Prostate gland (tissue), 2 donors: ENCODE results near the gene GABRD. TPM values are rescaled to one million over a fixed set of nuclear protein-coding genes. Genes with fewer than 3 reads are reported as not detected.

ENCODE experiments used
- DNase-seq: peaks from one replicate; pipeline ENCODE4 v3.0.0-alpha.2; 2019; ENCODE audit warnings: low spot score
- H3K27ac ChIP-seq, 2 donors: fragments of 200-600 bp; sonication (generic); 2 replicates each; pipeline ENCODE4 v1.5.1; 2017 to 2019
- H3K27me3 ChIP-seq: fragments of 200-600 bp; sonication (generic); replicated peaks from 2 replicates; pipeline ENCODE4 v1.5.1; 2019; ENCODE audit not compliant: insufficient read depth
- H3K36me3 ChIP-seq, 2 donors: fragments of 200-600 bp; sonication (generic); 1 replicate in 1 of 2; 2 replicates in 1 of 2; pipeline versions ENCODE4 v1.5.1 to v1.8.1; 2017 to 2019
- H3K4me1 ChIP-seq: fragments of 200-600 bp; sonication (generic); replicated peaks from 2 replicates; pipeline ENCODE4 v1.5.1; 2019
- H3K4me3 ChIP-seq, 2 donors: fragments of 200-600 bp; sonication (generic); 2 replicates each; pipeline ENCODE4 v1.5.1; 2017 to 2019
- H3K9me3 ChIP-seq: fragments of 200-600 bp; sonication (generic); 2 replicates; pipeline ENCODE4 v1.5.1; 2017
- POLR2A ChIP-seq: fragments of 450-650 bp; IDR thresholded peaks from one replicate; pipeline ENCODE4 v1.6.1; 2016; ENCODE audit warnings: antibody characterized with exemption, mild to moderate bottlenecking
- POLR2AphosphoS5 ChIP-seq: sonication (generic); formaldehyde crosslinking; IDR thresholded peaks from one replicate; pipeline ENCODE4 v1.6.1; 2017; ENCODE audit warnings: antibody characterized with exemption
- whole genome bisulfite sequencing: methylation state at CpG from one replicate; pipeline ENCODE4 v1.1.5; 2018; 5-methylcytosine and 5-hydroxymethylcytosine counted together
- intact Hi-C: fragments of 100-400 bp; cut with DNase I; formaldehyde crosslinking; loops from one replicate; pipeline ENCODE4 v1.14.2; 2022
- total RNA-seq, 2 donors: library from RNA; depleted of rRNA; stranded (reverse); fragments of >200 nt; gene quantifications; one replicate each; pipeline ENCODE4 v1.1.0, GENCODE V29; 2016
- TF ChIP-seq, protein P1 (sequence below), 4 experiments: fragments of 200-600 bp in 2 of 4; fragments of 450-650 bp in 2 of 4; sonication (generic) in 2 of 4; IDR thresholded peaks; 1 replicate in 3 of 4; 2 replicates in 1 of 4; pipeline ENCODE4 v1.5.1; 2016 to 2019; ENCODE audit warnings: antibody characterized with exemption in 4 of 4, mild to moderate bottlenecking in 2 of 4, moderate library complexity in 2 of 4

The GABRD gene
- total RNA-seq, 2 donors from 2014 or later = 0.32 to 7.6 TPM

DNA sequence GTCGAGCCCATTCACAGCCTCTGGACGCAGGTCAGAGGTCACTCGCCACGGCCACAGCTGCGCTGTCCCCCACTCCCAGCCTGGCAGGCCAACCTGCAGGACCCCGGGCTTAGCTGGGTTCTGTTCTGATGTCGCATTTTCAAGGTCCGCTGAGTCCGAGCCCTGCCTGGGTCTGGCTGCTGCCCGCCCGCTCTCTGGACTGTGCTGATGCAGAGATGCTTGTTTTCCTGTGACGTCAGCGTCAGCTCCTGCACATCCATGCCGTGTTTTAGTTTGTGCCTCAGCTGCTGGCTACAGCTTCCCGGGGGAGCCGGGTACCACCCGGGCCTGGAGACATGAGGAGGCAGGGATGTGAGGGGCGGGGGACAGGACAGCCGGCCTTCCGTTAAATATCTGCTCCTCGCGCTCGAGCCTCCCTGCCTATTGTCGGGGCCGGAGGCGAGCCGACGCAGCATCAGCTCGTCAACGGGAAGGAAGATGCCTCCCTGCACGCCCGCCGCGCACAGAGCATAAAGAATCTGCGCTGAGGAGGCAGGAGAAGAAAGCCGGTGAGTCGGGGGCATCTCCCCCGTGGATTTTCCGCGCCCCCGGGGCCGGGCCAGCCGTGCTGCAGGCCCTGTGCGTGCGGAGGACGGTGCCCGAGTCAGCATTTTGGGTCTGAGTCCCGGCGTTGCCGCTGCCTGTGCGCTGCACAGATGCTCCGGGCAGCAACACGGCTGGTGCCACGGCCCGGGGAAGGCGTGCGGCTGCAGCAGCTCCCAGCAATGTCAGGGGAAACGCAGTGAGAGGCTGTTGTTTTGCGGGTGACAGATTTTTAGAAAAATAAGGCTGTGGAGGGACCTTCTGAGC is 54.5 kb downstream of the GABRD start:
- no peak for DNase-seq
- Histone ChIP-seq H3K27me3 (no peaks in the 10 kb centered on the region), H3K9me3 (no peaks in the 10 kb centered on the region), H3K4me3 (no peak overlapping the region), H3K27ac (no peak overlapping the region), H3K4me1 (no peaks in the 10 kb centered on the region), H3K36me3 (no peaks in the 10 kb centered on the region)
- TF ChIP-seq POLR2A = no peak
- no peak for TF ChIP-seq POLR2AphosphoS5
- TF ChIP-seq, protein P1, sequence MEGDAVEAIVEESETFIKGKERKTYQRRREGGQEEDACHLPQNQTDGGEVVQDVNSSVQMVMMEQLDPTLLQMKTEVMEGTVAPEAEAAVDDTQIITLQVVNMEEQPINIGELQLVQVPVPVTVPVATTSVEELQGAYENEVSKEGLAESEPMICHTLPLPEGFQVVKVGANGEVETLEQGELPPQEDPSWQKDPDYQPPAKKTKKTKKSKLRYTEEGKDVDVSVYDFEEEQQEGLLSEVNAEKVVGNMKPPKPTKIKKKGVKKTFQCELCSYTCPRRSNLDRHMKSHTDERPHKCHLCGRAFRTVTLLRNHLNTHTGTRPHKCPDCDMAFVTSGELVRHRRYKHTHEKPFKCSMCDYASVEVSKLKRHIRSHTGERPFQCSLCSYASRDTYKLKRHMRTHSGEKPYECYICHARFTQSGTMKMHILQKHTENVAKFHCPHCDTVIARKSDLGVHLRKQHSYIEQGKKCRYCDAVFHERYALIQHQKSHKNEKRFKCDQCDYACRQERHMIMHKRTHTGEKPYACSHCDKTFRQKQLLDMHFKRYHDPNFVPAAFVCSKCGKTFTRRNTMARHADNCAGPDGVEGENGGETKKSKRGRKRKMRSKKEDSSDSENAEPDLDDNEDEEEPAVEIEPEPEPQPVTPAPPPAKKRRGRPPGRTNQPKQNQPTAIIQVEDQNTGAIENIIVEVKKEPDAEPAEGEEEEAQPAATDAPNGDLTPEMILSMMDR (IDR thresholded peaks at IDR 0.05) = no peak
- WGBS = 64% methylated on average over 58 of the region's 59 CpGs
- intact Hi-C loops = no loop called here

DNA sequence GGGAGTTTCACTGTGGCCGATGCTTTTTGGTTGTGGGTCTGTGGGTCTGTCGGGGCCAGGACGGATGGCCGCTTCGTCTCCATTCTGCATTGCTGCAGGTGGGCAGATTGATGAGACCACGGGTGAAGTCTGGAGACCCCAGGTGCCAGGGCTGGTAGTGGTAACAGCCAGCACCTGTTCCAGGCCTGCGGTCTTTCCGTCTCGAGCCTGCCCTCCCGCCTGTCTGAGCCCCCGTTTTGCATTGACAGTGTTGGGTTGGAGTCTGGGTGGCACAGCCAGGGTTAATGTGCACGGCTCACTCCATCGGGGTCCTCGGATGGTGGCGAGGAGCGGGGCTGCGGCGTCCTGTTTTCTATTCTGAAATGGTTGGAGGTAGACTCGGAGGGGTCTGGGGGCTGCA is 55.3 kb downstream of the GABRD start:
- Histone ChIP-seq H3K27ac (no peak overlapping the region), H3K27me3 (no peaks in the 10 kb centered on the region), H3K4me3 (no peak overlapping the region), H3K4me1 (no peaks in the 10 kb centered on the region), H3K36me3 (no peaks in the 10 kb centered on the region), H3K9me3 (no peaks in the 10 kb centered on the region)
- no peak for DNase-seq
- TF ChIP-seq, protein P1 (IDR thresholded peaks at IDR 0.05) = no peak
- TF ChIP-seq POLR2AphosphoS5 = no peak
- TF ChIP-seq POLR2A = no peak
- intact Hi-C loops = no loop called here
- 81% methylated on average over 19 of the region's 19 CpGs for WGBS

DNA sequence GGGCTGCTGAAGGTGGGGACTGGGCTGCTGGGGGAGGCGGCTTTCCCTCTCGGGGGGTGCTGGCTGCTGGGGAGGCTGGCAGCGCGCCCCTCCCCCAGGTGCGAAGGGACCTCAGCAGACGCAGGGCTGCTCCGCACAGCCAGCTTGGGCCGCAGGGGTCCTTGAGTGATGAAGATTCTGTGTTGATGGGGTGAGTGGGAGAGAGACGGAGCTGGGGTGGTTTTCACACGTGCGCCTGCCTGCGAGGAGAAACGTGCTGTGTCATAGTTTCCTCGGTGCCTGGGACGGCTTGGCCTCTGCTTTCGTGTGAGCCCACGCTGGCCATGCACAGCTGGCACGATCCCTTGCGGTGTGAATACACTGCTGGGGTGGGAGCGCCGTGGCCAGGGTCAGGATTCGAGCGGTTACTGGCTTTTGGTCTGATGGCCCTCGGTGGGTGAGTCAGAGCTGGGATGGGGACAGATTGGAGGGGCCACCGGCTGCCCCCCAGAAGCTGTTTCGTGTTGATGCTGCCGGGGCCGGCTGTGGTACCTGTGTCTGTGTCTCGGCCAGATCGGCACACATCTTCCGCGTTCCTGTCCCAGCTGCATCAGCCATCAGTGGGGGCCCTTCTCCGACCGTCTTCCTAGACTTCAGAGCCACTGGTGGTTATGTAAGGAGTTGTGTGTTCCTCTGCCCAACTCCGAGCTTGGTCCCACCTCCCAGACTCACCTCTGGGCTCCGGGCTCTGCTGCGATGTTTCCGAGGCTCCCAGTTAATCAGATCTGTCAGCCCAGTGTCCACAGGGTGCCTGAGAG is 56.0 kb downstream of the GABRD start:
- no peak overlapping the region for H3K27ac ChIP-seq
- no peak overlapping the region for H3K4me3 ChIP-seq
- no peaks in the 10 kb centered on the region for H3K9me3 ChIP-seq
- no peak for DNase-seq
- no peaks in the 10 kb centered on the region for H3K4me1 ChIP-seq
- 82% methylated on average over 38 of the region's 38 CpGs for WGBS
- H3K36me3 ChIP-seq = no peaks in the 10 kb centered on the region
- TF ChIP-seq POLR2A (no peak), POLR2AphosphoS5 (no peak)
- TF ChIP-seq, protein P1 (IDR thresholded peaks at IDR 0.05) = no peak
- no peaks in the 10 kb centered on the region for H3K27me3 ChIP-seq
- intact Hi-C loops = no loop called here

DNA sequence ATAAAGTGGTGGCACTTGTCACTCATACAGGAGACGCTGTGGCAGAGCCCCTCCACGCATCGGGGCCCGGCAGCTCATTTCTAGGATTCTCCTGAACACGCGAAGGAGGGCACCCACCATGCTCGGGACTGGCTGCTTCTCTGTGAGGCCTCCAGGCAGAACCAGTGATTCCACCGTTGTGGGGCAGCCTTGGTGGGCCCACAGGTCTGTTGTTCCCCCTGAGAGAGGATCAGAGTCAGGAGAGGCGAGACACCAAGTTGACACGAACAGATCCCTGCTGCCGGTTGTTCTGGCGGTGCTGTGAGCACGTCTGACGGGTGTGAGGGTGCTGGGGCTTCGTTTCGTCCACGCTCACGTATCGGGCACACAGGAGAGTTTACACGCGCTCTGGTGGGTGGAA is 57.7 kb downstream of the GABRD start:
- WGBS = 95% methylated on average over 20 of the region's 21 CpGs
- no peak overlapping the region for H3K27ac ChIP-seq
- no peak for TF ChIP-seq POLR2A
- TF ChIP-seq POLR2AphosphoS5 = no peak
- TF ChIP-seq, protein P1 (IDR thresholded peaks at IDR 0.05) = no peak
- no peaks in the 10 kb centered on the region for H3K4me1 ChIP-seq
- H3K4me3 ChIP-seq = no peak overlapping the region
- H3K9me3 ChIP-seq = no peaks in the 10 kb centered on the region
- H3K36me3 ChIP-seq = no peaks in the 10 kb centered on the region
- intact Hi-C loops = no loop called here
- H3K27me3 ChIP-seq = no peaks in the 10 kb centered on the region
- DNase-seq = no peak
